Stimulated activated effector memory CD8-positive, alpha-beta T cell treated with anti-CD3 and anti-CD28 coated beads, Interleukin-12 subunit alpha, Interleukin-12 subunit beta, amount 100 ng/mL, for 72 hours (primary cell): Measurements from ENCODE around the gene STXBP3.

ENCODE experiments used
- ATAC-seq: fragments of 150-1000 bp; cut with Tn5 transposase; 2 replicates; pipeline ENCODE4 v1.10.0; 2021
- DNase-seq, 2 donors: peaks; one replicate each; pipeline ENCODE4 v3.0.0; 2021 to 2022; ENCODE audit warnings: low spot score in 2 of 2
- H3K27ac Mint-ChIP-seq: one replicate; pipeline ENCODE4 v1.8.0; 2022; ENCODE audit warnings: mild to moderate bottlenecking, mixed read lengths
- H3K36me3 Mint-ChIP-seq: one replicate; pipeline ENCODE4 v1.8.0; 2022; ENCODE audit warnings: mild to moderate bottlenecking, mixed read lengths
- H3K4me1 Mint-ChIP-seq: one replicate; pipeline ENCODE4 v1.8.0; 2022; ENCODE audit warnings: mixed read lengths
- H3K4me3 Mint-ChIP-seq: one replicate; pipeline ENCODE4 v1.8.0; 2022; ENCODE audit warnings: mild to moderate bottlenecking, mixed read lengths
- H3K9me3 Mint-ChIP-seq: one replicate; pipeline ENCODE4 v1.8.0; 2022; ENCODE audit warnings: mixed read lengths

The STXBP3 gene

GRCh38 chr1:108832929-108833328, 86.5 kb downstream of the STXBP3 start:
- H3K36me3 Mint-ChIP-seq: no peaks in the 10 kb centered on the region
- no peaks in the 10 kb centered on the region for H3K9me3 Mint-ChIP-seq
- ATAC-seq: no peak
- H3K4me3 Mint-ChIP-seq: no peak overlapping the region
- H3K4me1 Mint-ChIP-seq: peaks cover 5% of the 10 kb centered on the region
- DNase-seq: no peak
- H3K27ac Mint-ChIP-seq: no peak overlapping the region

- Mint-ChIP-seq H3K36me3 (no peaks in the 10 kb centered on the region), H3K27ac (no peak overlapping the region), H3K4me3 (no peak overlapping the region), H3K9me3 (no peaks in the 10 kb centered on the region), H3K4me1 (no peaks in the 10 kb centered on the region)
- DNase-seq (no peak), ATAC-seq (no peak)
Observed at GRCh38 chr1:108841703-108842102, 95.2 kb downstream of the STXBP3 start.

- no peaks in the 10 kb centered on the region for H3K9me3 Mint-ChIP-seq
- no peak for DNase-seq
- ATAC-seq: no peak
- H3K4me3 Mint-ChIP-seq: no peak overlapping the region
- H3K4me1 Mint-ChIP-seq: no peaks in the 10 kb centered on the region
- H3K36me3 Mint-ChIP-seq: no peaks in the 10 kb centered on the region
- H3K27ac Mint-ChIP-seq: no peak overlapping the region
Observed at GRCh38 chr1:108842525-108843181, 96.2 kb downstream of the STXBP3 start.

- H3K27ac Mint-ChIP-seq: no peak overlapping the region
- DNase-seq: no peak
- no peak overlapping the region for H3K4me3 Mint-ChIP-seq
- H3K4me1 Mint-ChIP-seq: no peaks in the 10 kb centered on the region
- no peaks in the 10 kb centered on the region for H3K9me3 Mint-ChIP-seq
- no peaks in the 10 kb centered on the region for H3K36me3 Mint-ChIP-seq
- ATAC-seq: no peak
Observed at GRCh38 chr1:108843390-108844137, 97.1 kb downstream of the STXBP3 start.

- Mint-ChIP-seq H3K4me3 (no peak overlapping the region), H3K9me3 (no peaks in the 10 kb centered on the region), H3K27ac (no peak overlapping the region)
Observed at GRCh38 chr1:108845446-108845845, 99.0 kb downstream of the STXBP3 start.

GRCh38 chr1:108845991-108846390, 99.5 kb downstream of the STXBP3 start:
- Mint-ChIP-seq H3K36me3 (no peaks in the 10 kb centered on the region), H3K4me1 (no peaks in the 10 kb centered on the region), H3K9me3 (no peaks in the 10 kb centered on the region), H3K4me3 (no peak overlapping the region), H3K27ac (no peak overlapping the region)
- ATAC-seq (no peak), DNase-seq (no peak)

More at GRCh38 chr1:108845446-108845845, 99.0 kb downstream of the STXBP3 start:
- Mint-ChIP-seq H3K4me1 (no peaks in the 10 kb centered on the region), H3K36me3 (no peaks in the 10 kb centered on the region)
- no peak for DNase-seq
- ATAC-seq: no peak

GRCh38 chr1:108847494-108847893, 101.0 kb downstream of the STXBP3 start:
- no peak overlapping the region for H3K27ac Mint-ChIP-seq
- no peak for DNase-seq
- ATAC-seq: no peak
- H3K4me3 Mint-ChIP-seq: no peak overlapping the region
- no peaks in the 10 kb centered on the region for H3K36me3 Mint-ChIP-seq
- H3K9me3 Mint-ChIP-seq: no peaks in the 10 kb centered on the region
- peaks cover 3% of the 10 kb centered on the region for H3K4me1 Mint-ChIP-seq

GRCh38 chr1:108848806-108849205, 102.3 kb downstream of the STXBP3 start:
- Mint-ChIP-seq H3K4me3 (no peak overlapping the region), H3K36me3 (no peaks in the 10 kb centered on the region), H3K9me3 (no peaks in the 10 kb centered on the region), H3K4me1 (peaks cover 6% of the 10 kb centered on the region), H3K27ac (no peak overlapping the region)
- DNase-seq (no peak), ATAC-seq (no peak)

- H3K4me1 Mint-ChIP-seq: peaks cover 6% of the 10 kb centered on the region
- no peaks in the 10 kb centered on the region for H3K36me3 Mint-ChIP-seq
- no peak overlapping the region for H3K4me3 Mint-ChIP-seq
- H3K9me3 Mint-ChIP-seq: no peaks in the 10 kb centered on the region
- no peak overlapping the region for H3K27ac Mint-ChIP-seq
- ATAC-seq (no peak), DNase-seq (no peak)
Observed at GRCh38 chr1:108850929-108851328, 104.5 kb downstream of the STXBP3 start.

- no peaks in the 10 kb centered on the region for H3K36me3 Mint-ChIP-seq
- no peak overlapping the region for H3K27ac Mint-ChIP-seq
- peaks cover 6% of the 10 kb centered on the region for H3K4me1 Mint-ChIP-seq
- no peak overlapping the region for H3K4me3 Mint-ChIP-seq
- ATAC-seq: no peak
- no peak for DNase-seq
- no peaks in the 10 kb centered on the region for H3K9me3 Mint-ChIP-seq
Observed at GRCh38 chr1:108851567-108851966, 105.1 kb downstream of the STXBP3 start.

- H3K27ac Mint-ChIP-seq: no peak overlapping the region
- H3K9me3 Mint-ChIP-seq: no peaks in the 10 kb centered on the region
- peaks cover 6% of the 10 kb centered on the region for H3K4me1 Mint-ChIP-seq
- H3K4me3 Mint-ChIP-seq: no peak overlapping the region
- DNase-seq: no peak
- ATAC-seq: no peak
- H3K36me3 Mint-ChIP-seq: no peaks in the 10 kb centered on the region
Observed at GRCh38 chr1:108852221-108852975, 105.9 kb downstream of the STXBP3 start.

GRCh38 chr1:108854221-108855019, 107.9 kb downstream of the STXBP3 start:
- Mint-ChIP-seq H3K4me1 (peaks cover 6% of the 10 kb centered on the region), H3K36me3 (no peaks in the 10 kb centered on the region), H3K27ac (no peak overlapping the region), H3K9me3 (no peaks in the 10 kb centered on the region), H3K4me3 (no peak overlapping the region)
- DNase-seq: no peak
- ATAC-seq: no peak

GRCh38 chr1:108856994-108857393, 110.5 kb downstream of the STXBP3 start, which contains the start of gene AKNAD1:
AKNAD1 (minus strand) TSS chr1:108857094; CDS start chr1:108852664, 4,430 bp downstream.
- no peak for DNase-seq

GRCh38 chr1:108858230-108858950, 111.9 kb downstream of the STXBP3 start:
- ATAC-seq (no peak), DNase-seq (no peak)
- no peaks in the 10 kb centered on the region for H3K9me3 Mint-ChIP-seq
- no peaks in the 10 kb centered on the region for H3K4me1 Mint-ChIP-seq
- no peak overlapping the region for H3K4me3 Mint-ChIP-seq
- no peak overlapping the region for H3K27ac Mint-ChIP-seq
- no peaks in the 10 kb centered on the region for H3K36me3 Mint-ChIP-seq

More at GRCh38 chr1:108856994-108857393, 110.5 kb downstream of the STXBP3 start, which contains the start of gene AKNAD1:
- H3K36me3 Mint-ChIP-seq: no peaks in the 10 kb centered on the region
- no peak within 1 kb of the TSS for H3K27ac Mint-ChIP-seq
- H3K9me3 Mint-ChIP-seq: no peaks in the 10 kb centered on the region
- ATAC-seq: no peak
- H3K4me3 Mint-ChIP-seq: no peak within 1 kb of the TSS
- H3K4me1 Mint-ChIP-seq: peaks cover 6% of the 10 kb centered on the region
